Keratinocyte (primary cell): ENCODE results near the gene NCAM2. TPM values are rescaled to one million over a fixed set of nuclear protein-coding genes. Genes with fewer than 3 reads are reported as not detected.

Experiments
- DNase-seq: peaks from one replicate; pipeline ENCODE4 v3.0.0-alpha.2; 2011; ENCODE audit warnings: low read depth, missing footprints, low spot score
- FAIRE-seq: peaks from 2 replicates; lab custom pipeline; 2011; peaks lifted over from hg19 to GRCh38; lab: Jason Lieb, UNC
- H2AFZ ChIP-seq: 2 replicates; pipeline ENCODE4 v1.6.0; 2012; ENCODE audit warnings: low read length, control low read depth, inconsistent platforms; ENCODE audit not compliant: control insufficient read depth
- H3K27ac ChIP-seq: 2 replicates; pipeline ENCODE4 v1.5.1; 2011; ENCODE audit warnings: low read length; ENCODE audit not compliant: control insufficient read depth, insufficient read depth
- H3K27me3 ChIP-seq: 3 replicates; pipeline ENCODE4 v1.6.0; 2011; ENCODE audit warnings: low read length; ENCODE audit not compliant: control insufficient read depth, insufficient read depth; ENCODE audit errors: extremely low read depth
- H3K36me3 ChIP-seq, 2 experiments: 2 replicates in 1 of 2; 3 replicates in 1 of 2; pipeline ENCODE4 v1.5.1; 2011; ENCODE audit warnings: low read length in 2 of 2, mild to moderate bottlenecking in 1 of 2; ENCODE audit not compliant: control insufficient read depth in 2 of 2, insufficient read depth in 2 of 2; ENCODE audit errors: extremely low read depth in 1 of 2
- H3K4me1 ChIP-seq: 3 replicates; pipeline ENCODE4 v1.5.1; 2011; ENCODE audit warnings: low read length; ENCODE audit not compliant: control insufficient read depth, insufficient read depth; ENCODE audit errors: extremely low read depth
- H3K4me2 ChIP-seq: 3 replicates; pipeline ENCODE4 v1.6.0; 2011; ENCODE audit warnings: low read depth, low read length; ENCODE audit not compliant: control insufficient read depth, insufficient read depth; ENCODE audit errors: extremely low read depth
- H3K4me3 ChIP-seq, 3 experiments: fragments of 200-600 bp in 1 of 3; sonication (generic) in 1 of 3; 2 replicates in 2 of 3; 3 replicates in 1 of 3; pipeline ENCODE4 v1.5.1; 2011 to 2016; ENCODE audit warnings: low read length in 3 of 3, mild to moderate bottlenecking in 3 of 3, control low read depth in 2 of 3, inconsistent platforms in 1 of 3, low read depth in 1 of 3, mixed read lengths in 1 of 3, mixed run types in 1 of 3, moderate library complexity in 1 of 3; ENCODE audit not compliant: control insufficient read depth in 2 of 3, insufficient read depth in 2 of 3; ENCODE audit errors: extremely low read depth in 1 of 3
- H3K79me2 ChIP-seq: 2 replicates; pipeline ENCODE4 v1.6.0; 2012; ENCODE audit warnings: low read length; ENCODE audit not compliant: control insufficient read depth, insufficient read depth
- H3K9ac ChIP-seq: 3 replicates; pipeline ENCODE4 v1.6.0; 2011; ENCODE audit warnings: low read length; ENCODE audit not compliant: control insufficient read depth, insufficient read depth; ENCODE audit errors: extremely low read depth
- H3K9me1 ChIP-seq: 3 replicates; pipeline ENCODE4 v1.6.0; 2011; ENCODE audit warnings: low read length; ENCODE audit not compliant: control insufficient read depth, insufficient read depth; ENCODE audit errors: extremely low read depth
- H3K9me3 ChIP-seq: 2 replicates; pipeline ENCODE4 v1.5.1; 2012; ENCODE audit warnings: low read depth, low read length; ENCODE audit not compliant: control insufficient read depth
- H4K20me1 ChIP-seq: 3 replicates; pipeline ENCODE4 v1.6.0; 2011; ENCODE audit warnings: low read length; ENCODE audit not compliant: control insufficient read depth, insufficient read depth; ENCODE audit errors: extremely low read depth
- CTCF ChIP-seq, 3 experiments: IDR thresholded peaks in 1 of 3; conservative IDR thresholded peaks in 1 of 3; optimal IDR thresholded peaks in 1 of 3; 2 replicates in 2 of 3; 3 replicates in 1 of 3; pipeline versions ENCODE3 to v1.5.1; 2011; ENCODE audit warnings: low read length in 3 of 3, mild to moderate bottlenecking in 3 of 3, moderate library complexity in 2 of 3, control low read depth in 1 of 3, inconsistent platforms in 1 of 3; ENCODE audit not compliant: insufficient read depth in 2 of 3; ENCODE audit errors: extremely low read depth in 1 of 3
- EZH2 ChIP-seq: IDR thresholded peaks from one replicate; pipeline ENCODE4 v1.6.1; 2012; ENCODE audit warnings: inconsistent platforms, mild to moderate bottlenecking, low read length, moderate library complexity
- dilution Hi-C: fragments of 300-500 bp; cut with MboI; formaldehyde crosslinking; loops from one replicate; pipeline ENCODE4 v1.7.0; 2020; ENCODE audit warnings: low sequenced_read_pairs; ENCODE audit not compliant: extremely low pct_ligation_motif_present
- polyA plus RNA-seq, 5 experiments: library from polyadenylated mRNA; depleted of rRNA in 3 of 5; stranded (reverse) in 3 of 5; stranded (forward) in 1 of 5; unstranded in 1 of 5; fragments of >200 nt; gene quantifications; 1 replicate in 1 of 5; 2 replicates in 3 of 5; 3 replicates in 1 of 5; pipeline versions ENCODE4 v1.2.1 to v1.2.3, GENCODE V29; 2011 to 2012; ENCODE audit warnings: missing spikeins in 2 of 5, low read depth in 1 of 5, low replicate concordance in 1 of 5

The NCAM2 gene
- polyA plus RNA-seq, 1 donor (not counting 4 experiments of a cell fraction or from before 2014, with no cell fraction given), result 0.16 TPM

GRCh38 chr21:21301013-21301412, 302.8 kb downstream of the NCAM2 start:
- Histone ChIP-seq H3K9ac (no peak overlapping the region), H3K27ac (no peak overlapping the region), H3K4me2 (no peak overlapping the region), H3K27me3 (no peaks in the 10 kb centered on the region), H3K4me1 (no peaks in the 10 kb centered on the region), H2AFZ (no peak overlapping the region), H3K36me3 (no peaks in the 10 kb centered on the region), H4K20me1 (no peaks in the 10 kb centered on the region), H3K9me3 (no peaks in the 10 kb centered on the region), H3K4me3 (no peak overlapping the region), H3K9me1 (no peaks in the 10 kb centered on the region), H3K79me2 (no peaks in the 10 kb centered on the region)
- DNase-seq (no peak), FAIRE-seq (no peak)
- no peak for TF ChIP-seq CTCF (optimal IDR thresholded peaks at IDR 0.05 in 1 of 3, IDR thresholded peaks at IDR 0.05 in 1 of 3, conservative IDR thresholded peaks at IDR 0.05 in 1 of 3; ENCODE audit: extremely low read depth in 1 of 3, insufficient read depth in 2 of 3, low read length in 3 of 3)
- TF ChIP-seq EZH2, result no peak
- dilution Hi-C loops, result loop anchor here (25.0 kb wide), 1 partner anchor 89 kb away; no protein-coding TSS in a partner anchor

- Histone ChIP-seq H2AFZ (no peak overlapping the region), H3K9ac (no peak overlapping the region), H3K27me3 (no peaks in the 10 kb centered on the region), H3K9me3 (no peaks in the 10 kb centered on the region), H3K4me3 (no peak overlapping the region), H3K36me3 (no peaks in the 10 kb centered on the region), H4K20me1 (no peaks in the 10 kb centered on the region), H3K9me1 (no peaks in the 10 kb centered on the region), H3K4me1 (no peaks in the 10 kb centered on the region), H3K79me2 (no peaks in the 10 kb centered on the region), H3K27ac (no peak overlapping the region), H3K4me2 (no peak overlapping the region)
- DNase-seq, result no peak
- FAIRE-seq, result no peak
- dilution Hi-C loops, result loop anchor here (25.0 kb wide), 1 partner anchor 97 kb away; no protein-coding TSS in a partner anchor
- TF ChIP-seq EZH2, result no peak
- no peak for TF ChIP-seq CTCF (optimal IDR thresholded peaks at IDR 0.05 in 1 of 3, IDR thresholded peaks at IDR 0.05 in 1 of 3, conservative IDR thresholded peaks at IDR 0.05 in 1 of 3; ENCODE audit: extremely low read depth in 1 of 3, insufficient read depth in 2 of 3, low read length in 3 of 3)
Observed at GRCh38 chr21:21309510-21309909, 311.3 kb downstream of the NCAM2 start.
